Measurements from ENCODE around the gene XNDC1N. TPM values are rescaled to one million over a fixed set of nuclear protein-coding genes. Genes with fewer than 3 reads are reported as not detected.
"Not testable (repeated sequence)": the region's sequence is repeated elsewhere in the genome, so short reads cannot be mapped to it uniquely, and the experiment has no call there.

Gene XNDC1N
- total RNA-seq, 1 donor from 2014 or later, result 9.4 TPM

GRCh38 chr11:71928737-71929443 lies 496 bp upstream of the XNDC1N start, which contains the start of gene RNF121:
Gene RNF121 (plus strand): TSS chr11:71929046. CDS start chr11:71929062, 16 bp downstream.
- H3K27me3 Mint-ChIP-seq (ENCODE audit: unreplicated experiment), result no peaks in the 10 kb centered on the region
- no peaks in the 10 kb centered on the region for H3K36me3 Mint-ChIP-seq (ENCODE audit: unreplicated experiment)
- H3K4me3 Mint-ChIP-seq (ENCODE audit: unreplicated experiment), result peak within 1 kb of the TSS; percentile 92
- H3K4me1 Mint-ChIP-seq (ENCODE audit: unreplicated experiment), result peaks cover 44% of the 10 kb centered on the region
- DNase-seq (ENCODE audit: extremely low spot score, unreplicated experiment), result peak; percentile 97
- H3K9me3 Mint-ChIP-seq (ENCODE audit: unreplicated experiment), result no peaks in the 10 kb centered on the region
- TF ChIP-seq CTCF (IDR thresholded peaks at IDR 0.05), result no peak
- H3K27ac Mint-ChIP-seq (ENCODE audit: unreplicated experiment), result peak within 1 kb of the TSS; percentile 99

- no peak overlapping the region for H3K27ac Mint-ChIP-seq (ENCODE audit: unreplicated experiment)
- H3K36me3 Mint-ChIP-seq (ENCODE audit: unreplicated experiment), result peaks cover 39% of the 10 kb centered on the region
- no peak for TF ChIP-seq CTCF (IDR thresholded peaks at IDR 0.05)
- peaks cover 3% of the 10 kb centered on the region for H3K4me1 Mint-ChIP-seq (ENCODE audit: unreplicated experiment)
- no peak overlapping the region for H3K4me3 Mint-ChIP-seq (ENCODE audit: unreplicated experiment)
- no peaks in the 10 kb centered on the region for H3K9me3 Mint-ChIP-seq (ENCODE audit: unreplicated experiment)
- no peaks in the 10 kb centered on the region for H3K27me3 Mint-ChIP-seq (ENCODE audit: unreplicated experiment)
- no peak for DNase-seq (ENCODE audit: extremely low spot score, unreplicated experiment)
Observed at GRCh38 chr11:71917646-71918140, 10.7 kb downstream of the XNDC1N start.

GRCh38 chr11:71914617-71915189 lies 13.7 kb downstream of the XNDC1N start:
- Mint-ChIP-seq H3K9me3 (ENCODE audit: unreplicated experiment) (no peaks in the 10 kb centered on the region), H3K4me3 (ENCODE audit: unreplicated experiment) (no peak overlapping the region), H3K36me3 (ENCODE audit: unreplicated experiment) (peaks cover 50% of the 10 kb centered on the region), H3K27ac (ENCODE audit: unreplicated experiment) (no peak overlapping the region), H3K27me3 (ENCODE audit: unreplicated experiment) (no peaks in the 10 kb centered on the region), H3K4me1 (ENCODE audit: unreplicated experiment) (peaks cover 3% of the 10 kb centered on the region)
- DNase-seq (ENCODE audit: extremely low spot score, unreplicated experiment), result no peak
- no peak for TF ChIP-seq CTCF (IDR thresholded peaks at IDR 0.05)

- Mint-ChIP-seq H3K27ac (ENCODE audit: unreplicated experiment) (no peak overlapping the region), H3K4me1 (ENCODE audit: unreplicated experiment) (peaks cover 3% of the 10 kb centered on the region), H3K4me3 (ENCODE audit: unreplicated experiment) (no peak overlapping the region), H3K36me3 (ENCODE audit: unreplicated experiment) (peaks cover 50% of the 10 kb centered on the region), H3K9me3 (ENCODE audit: unreplicated experiment) (no peaks in the 10 kb centered on the region), H3K27me3 (ENCODE audit: unreplicated experiment) (no peaks in the 10 kb centered on the region)
- no peak for TF ChIP-seq CTCF (IDR thresholded peaks at IDR 0.05)
- DNase-seq (ENCODE audit: extremely low spot score, unreplicated experiment), result no peak
Observed at GRCh38 chr11:71913756-71914526, 14.5 kb downstream of the XNDC1N start.

GRCh38 chr11:71911986-71912340 lies 16.4 kb downstream of the XNDC1N start:
- DNase-seq (ENCODE audit: extremely low spot score, unreplicated experiment); H3K27me3 Mint-ChIP-seq (ENCODE audit: unreplicated experiment); H3K4me1 Mint-ChIP-seq (ENCODE audit: unreplicated experiment); H3K4me3 Mint-ChIP-seq (ENCODE audit: unreplicated experiment); H3K9me3 Mint-ChIP-seq (ENCODE audit: unreplicated experiment); H3K27ac Mint-ChIP-seq (ENCODE audit: unreplicated experiment): not testable (repeated sequence)
- H3K36me3 Mint-ChIP-seq (ENCODE audit: unreplicated experiment), result peaks cover 44% of the 10 kb centered on the region

- not testable (repeated sequence) for DNase-seq (ENCODE audit: extremely low spot score, unreplicated experiment); H3K9me3 Mint-ChIP-seq (ENCODE audit: unreplicated experiment); H3K4me3 Mint-ChIP-seq (ENCODE audit: unreplicated experiment); H3K27ac Mint-ChIP-seq (ENCODE audit: unreplicated experiment); H3K4me1 Mint-ChIP-seq (ENCODE audit: unreplicated experiment); H3K27me3 Mint-ChIP-seq (ENCODE audit: unreplicated experiment)
- H3K36me3 Mint-ChIP-seq (ENCODE audit: unreplicated experiment), result peaks cover 42% of the 10 kb centered on the region
Observed at GRCh38 chr11:71911321-71911985, 16.9 kb downstream of the XNDC1N start.

GRCh38 chr11:71910775-71911174 lies 17.6 kb downstream of the XNDC1N start:
- H3K27ac Mint-ChIP-seq (ENCODE audit: unreplicated experiment); DNase-seq (ENCODE audit: extremely low spot score, unreplicated experiment); H3K9me3 Mint-ChIP-seq (ENCODE audit: unreplicated experiment); H3K27me3 Mint-ChIP-seq (ENCODE audit: unreplicated experiment); H3K4me1 Mint-ChIP-seq (ENCODE audit: unreplicated experiment); H3K4me3 Mint-ChIP-seq (ENCODE audit: unreplicated experiment): not testable (repeated sequence)
- H3K36me3 Mint-ChIP-seq (ENCODE audit: unreplicated experiment), result peaks cover 40% of the 10 kb centered on the region

Data from osteocyte (in vitro differentiated cells).